ENCODE data around the gene TUSC1. TPM values are rescaled to one million over a fixed set of nuclear protein-coding genes. Genes with fewer than 3 reads are reported as not detected.
"Not testable (repeated sequence)": the region's sequence is repeated elsewhere in the genome, so short reads cannot be mapped to it uniquely, and the experiment has no call there.

The TUSC1 gene
- polyA plus RNA-seq, 1 experiment: 4.6 TPM

- no peak for DNase-seq (ENCODE audit: low read depth)
- H3K27me3 ChIP-seq (ENCODE audit: control insufficient read depth, insufficient read depth, low read length): no peaks in the 10 kb centered on the region
- ChIA-PET POLR2A (no interaction called here), CTCF (no interaction called here)
- TF ChIP-seq, protein P1, sequence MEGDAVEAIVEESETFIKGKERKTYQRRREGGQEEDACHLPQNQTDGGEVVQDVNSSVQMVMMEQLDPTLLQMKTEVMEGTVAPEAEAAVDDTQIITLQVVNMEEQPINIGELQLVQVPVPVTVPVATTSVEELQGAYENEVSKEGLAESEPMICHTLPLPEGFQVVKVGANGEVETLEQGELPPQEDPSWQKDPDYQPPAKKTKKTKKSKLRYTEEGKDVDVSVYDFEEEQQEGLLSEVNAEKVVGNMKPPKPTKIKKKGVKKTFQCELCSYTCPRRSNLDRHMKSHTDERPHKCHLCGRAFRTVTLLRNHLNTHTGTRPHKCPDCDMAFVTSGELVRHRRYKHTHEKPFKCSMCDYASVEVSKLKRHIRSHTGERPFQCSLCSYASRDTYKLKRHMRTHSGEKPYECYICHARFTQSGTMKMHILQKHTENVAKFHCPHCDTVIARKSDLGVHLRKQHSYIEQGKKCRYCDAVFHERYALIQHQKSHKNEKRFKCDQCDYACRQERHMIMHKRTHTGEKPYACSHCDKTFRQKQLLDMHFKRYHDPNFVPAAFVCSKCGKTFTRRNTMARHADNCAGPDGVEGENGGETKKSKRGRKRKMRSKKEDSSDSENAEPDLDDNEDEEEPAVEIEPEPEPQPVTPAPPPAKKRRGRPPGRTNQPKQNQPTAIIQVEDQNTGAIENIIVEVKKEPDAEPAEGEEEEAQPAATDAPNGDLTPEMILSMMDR (IDR thresholded peaks at IDR 0.05; ENCODE audit: insufficient read depth, low read depth, low read length): no peak
- no peaks in the 10 kb centered on the region for H3K36me3 ChIP-seq (ENCODE audit: control insufficient read depth, insufficient read depth, low read length)
- H3K4me3 ChIP-seq (ENCODE audit: low read depth, low read length): no peak overlapping the region
These were observed 26.6 kb upstream of the TUSC1 start for GRCh38 chr9:25704800-25705199.

DNA sequence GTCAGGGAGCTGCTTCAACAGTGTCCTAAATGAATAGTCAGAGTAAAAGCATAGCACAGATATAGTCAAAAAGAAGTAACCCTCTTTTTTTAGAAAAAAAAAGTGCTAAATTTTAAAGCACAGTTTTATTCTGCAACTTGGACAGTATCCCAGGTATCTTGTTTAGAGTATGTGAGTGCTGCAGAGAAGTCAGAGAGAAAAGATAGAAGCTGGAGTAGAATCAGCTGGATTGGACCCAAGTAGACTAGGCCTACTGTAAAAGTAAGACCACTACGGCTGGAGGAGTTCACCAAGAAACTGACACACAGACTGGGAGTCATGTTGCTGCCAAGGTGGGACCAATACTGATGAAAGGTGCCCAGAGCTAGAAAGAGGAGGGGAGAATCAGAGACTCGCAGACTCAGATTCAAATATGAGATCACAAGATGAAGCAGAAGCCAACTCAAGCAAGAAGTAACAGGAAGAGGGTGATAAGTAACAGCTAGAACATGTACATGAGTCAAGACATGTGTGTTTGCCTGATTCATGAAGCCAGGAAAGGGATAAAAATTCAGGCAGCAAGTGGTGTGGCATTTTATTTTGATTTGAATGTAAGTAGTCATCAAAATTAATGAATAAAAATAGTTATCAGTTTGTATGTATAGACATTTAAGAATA, 25.6 kb upstream of the TUSC1 start:
- CTCF ChIA-PET: interaction anchor here (0.6 to 1.0 kb wide), 2 partner anchors 21 to 22 kb away, joined by 3 read pairs; no protein-coding TSS in a partner anchor
- Histone ChIP-seq H3K36me3 (ENCODE audit: control insufficient read depth, insufficient read depth, low read length) (no peaks in the 10 kb centered on the region), H3K4me3 (ENCODE audit: low read depth, low read length) (no peak overlapping the region), H3K27me3 (ENCODE audit: control insufficient read depth, insufficient read depth, low read length) (no peaks in the 10 kb centered on the region)
- POLR2A ChIA-PET: no interaction called here
- no peak for DNase-seq (ENCODE audit: low read depth)
- TF ChIP-seq, protein P1 (IDR thresholded peaks at IDR 0.05; ENCODE audit: insufficient read depth, low read depth, low read length): no peak

GRCh38 chr9:25702536-25702935, 24.3 kb upstream of the TUSC1 start:
- ChIA-PET CTCF (interaction anchor here (0.6 to 1.1 kb wide), 3 partner anchors 9 to 13 kb away, joined by 3 to 5 read pairs (median 3); no protein-coding TSS in a partner anchor), POLR2A (no interaction called here)
- DNase-seq (ENCODE audit: low read depth): no peak
- no peaks in the 10 kb centered on the region for H3K36me3 ChIP-seq (ENCODE audit: control insufficient read depth, insufficient read depth, low read length)
- TF ChIP-seq, protein P1 (IDR thresholded peaks at IDR 0.05; ENCODE audit: insufficient read depth, low read depth, low read length): no peak
- H3K27me3 ChIP-seq (ENCODE audit: control insufficient read depth, insufficient read depth, low read length): no peaks in the 10 kb centered on the region
- no peak overlapping the region for H3K4me3 ChIP-seq (ENCODE audit: low read depth, low read length)

- CTCF ChIA-PET; DNase-seq (ENCODE audit: low read depth): not testable (repeated sequence)
These were observed 22.7 kb upstream of the TUSC1 start for GRCh38 chr9:25700899-25701298.

DNA sequence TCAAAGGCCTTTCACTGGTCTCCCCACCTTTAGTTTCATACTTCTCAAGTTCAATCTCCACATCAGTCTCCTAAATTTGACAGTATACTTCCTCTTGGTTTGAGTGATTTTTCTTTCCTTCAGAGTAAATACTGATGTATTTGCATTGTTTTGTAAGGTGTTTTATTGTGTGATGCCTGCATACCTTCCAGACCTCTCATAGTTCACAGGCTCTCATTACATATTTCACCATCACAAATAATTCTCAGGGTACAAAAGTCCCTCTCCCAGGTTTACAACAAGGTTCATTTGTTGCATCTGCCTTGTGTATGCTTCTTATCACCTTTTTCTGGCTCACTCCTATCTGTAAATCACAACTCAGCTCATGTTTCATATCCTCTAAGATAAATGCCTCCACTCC, 22.2 kb upstream of the TUSC1 start:
- ChIA-PET CTCF (no interaction called here), POLR2A (no interaction called here)
- TF ChIP-seq, protein P1 (IDR thresholded peaks at IDR 0.05; ENCODE audit: insufficient read depth, low read depth, low read length): no peak
- Histone ChIP-seq H3K4me3 (ENCODE audit: low read depth, low read length) (no peak overlapping the region), H3K36me3 (ENCODE audit: control insufficient read depth, insufficient read depth, low read length) (no peaks in the 10 kb centered on the region), H3K27me3 (ENCODE audit: control insufficient read depth, insufficient read depth, low read length) (no peaks in the 10 kb centered on the region)
- DNase-seq (ENCODE audit: low read depth): no peak

More at GRCh38 chr9:25700899-25701298, 22.7 kb upstream of the TUSC1 start:
- H3K4me3 ChIP-seq (ENCODE audit: low read depth, low read length); H3K27me3 ChIP-seq (ENCODE audit: control insufficient read depth, insufficient read depth, low read length); H3K36me3 ChIP-seq (ENCODE audit: control insufficient read depth, insufficient read depth, low read length); POLR2A ChIA-PET: not testable (repeated sequence)

DNA sequence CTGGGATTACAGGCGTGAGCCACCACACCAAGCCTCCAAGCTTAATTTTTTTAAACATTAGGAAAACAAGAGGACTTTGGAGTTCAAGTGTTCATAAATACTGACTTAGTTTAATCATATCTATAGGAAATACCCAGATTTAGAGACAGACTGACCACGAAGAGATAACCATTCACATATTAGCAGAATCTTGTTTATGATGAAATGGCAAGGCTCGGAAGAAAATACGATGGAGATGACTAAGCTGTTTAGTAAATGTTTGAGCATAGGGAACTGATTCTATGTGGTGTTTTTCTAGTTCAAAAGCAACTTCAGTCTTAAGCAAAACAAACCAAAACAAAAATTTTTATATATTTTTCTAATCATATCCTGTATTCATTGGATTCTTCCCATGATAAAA, 13.5 kb upstream of the TUSC1 start:
- CTCF ChIA-PET: no interaction called here

More for the DNA sequence above, 13.5 kb upstream of the TUSC1 start:
- no peak overlapping the region for H3K4me3 ChIP-seq (ENCODE audit: low read depth, low read length)
- H3K27me3 ChIP-seq (ENCODE audit: control insufficient read depth, insufficient read depth, low read length): no peaks in the 10 kb centered on the region
- DNase-seq (ENCODE audit: low read depth): no peak
- POLR2A ChIA-PET: no interaction called here
- TF ChIP-seq, protein P1 (IDR thresholded peaks at IDR 0.05; ENCODE audit: insufficient read depth, low read depth, low read length): no peak
- no peaks in the 10 kb centered on the region for H3K36me3 ChIP-seq (ENCODE audit: control insufficient read depth, insufficient read depth, low read length)
